Astrocyte (in vitro differentiated cells and primary cell): ENCODE data around the gene CARD11. TPM values are rescaled to one million over a fixed set of nuclear protein-coding genes. Genes with fewer than 3 reads are reported as not detected.
A peak's percentile ranks its signal among the peaks of the same experiment; 100 is the strongest.

Source experiments
- DNase-seq: peaks from one replicate; pipeline ENCODE4 v3.0.0-alpha.2; 2010; ENCODE audit warnings: low read depth
- FAIRE-seq: peaks from 2 replicates; lab custom pipeline; 2011; peaks lifted over from hg19 to GRCh38; lab: Jason Lieb, UNC
- H2AFZ ChIP-seq: 2 replicates; pipeline ENCODE4 v1.6.0; 2012; ENCODE audit warnings: low read depth, low read length, inconsistent platforms
- H3K27ac ChIP-seq: 2 replicates; pipeline ENCODE4 v1.5.1; 2011; ENCODE audit warnings: low read depth, low read length, inconsistent platforms
- H3K27me3 ChIP-seq: 2 replicates; pipeline ENCODE4 v1.6.0; 2011; ENCODE audit warnings: low read length, inconsistent platforms; ENCODE audit not compliant: insufficient read depth
- H3K36me3 ChIP-seq: 2 replicates; pipeline ENCODE4 v1.5.1; 2011; ENCODE audit warnings: low read length, inconsistent platforms; ENCODE audit not compliant: insufficient read depth
- H3K4me1 ChIP-seq: 2 replicates; pipeline ENCODE4 v1.5.1; 2011; ENCODE audit warnings: low read length, inconsistent platforms; ENCODE audit not compliant: insufficient read depth
- H3K4me2 ChIP-seq: 2 replicates; pipeline ENCODE4 v1.6.0; 2012; ENCODE audit warnings: low read length, inconsistent platforms
- H3K4me3 ChIP-seq: 2 replicates; pipeline ENCODE4 v1.5.1; 2011; ENCODE audit warnings: low read depth, mild to moderate bottlenecking, low read length, inconsistent platforms; ENCODE audit not compliant: insufficient read depth
- H3K79me2 ChIP-seq: 2 replicates; pipeline ENCODE4 v1.6.0; 2012; ENCODE audit warnings: mild to moderate bottlenecking, low read length, inconsistent platforms; ENCODE audit not compliant: insufficient read depth
- H3K9ac ChIP-seq: 2 replicates; pipeline ENCODE4 v1.6.0; 2012; ENCODE audit warnings: mild to moderate bottlenecking, low read length, inconsistent platforms
- H3K9me3 ChIP-seq: 2 replicates; pipeline ENCODE4 v1.5.1; 2012; ENCODE audit warnings: low read depth, mild to moderate bottlenecking, low read length, inconsistent platforms; ENCODE audit not compliant: insufficient read depth
- H4K20me1 ChIP-seq: 2 replicates; pipeline ENCODE4 v1.6.0; 2012; ENCODE audit warnings: low read length, inconsistent platforms; ENCODE audit not compliant: insufficient read depth
- H3K27ac Mint-ChIP-seq: one replicate; pipeline ENCODE4 v1.8.0; 2021; ENCODE audit warnings: mild to moderate bottlenecking, mixed read lengths; ENCODE audit not compliant: unreplicated experiment
- H3K27me3 Mint-ChIP-seq: one replicate; pipeline ENCODE4 v1.8.0; 2021; ENCODE audit warnings: low read depth, mixed read lengths; ENCODE audit not compliant: unreplicated experiment
- H3K36me3 Mint-ChIP-seq: one replicate; pipeline ENCODE4 v1.8.0; 2021; ENCODE audit warnings: low read depth, mixed read lengths; ENCODE audit not compliant: unreplicated experiment
- H3K4me1 Mint-ChIP-seq: one replicate; pipeline ENCODE4 v1.8.0; 2021; ENCODE audit warnings: low read depth, mixed read lengths; ENCODE audit not compliant: unreplicated experiment
- H3K4me3 Mint-ChIP-seq: one replicate; pipeline ENCODE4 v1.8.0; 2021; ENCODE audit warnings: mild to moderate bottlenecking, moderate library complexity, mixed read lengths; ENCODE audit not compliant: unreplicated experiment
- H3K9me3 Mint-ChIP-seq: one replicate; pipeline ENCODE4 v1.8.0; 2021; ENCODE audit warnings: mild to moderate bottlenecking, mixed read lengths; ENCODE audit not compliant: unreplicated experiment
- EZH2 ChIP-seq: IDR thresholded peaks from 2 replicates; pipeline ENCODE4 v1.6.1; 2012; ENCODE audit warnings: mild to moderate bottlenecking, low read length, inconsistent platforms; ENCODE audit not compliant: insufficient read depth
- total RNA-seq: library from RNA; stranded (reverse); gene quantifications from 2 replicates; pipeline ENCODE4 v1.2.1, GENCODE V29; 2021
- TF ChIP-seq, protein P1 (sequence below): IDR thresholded peaks from 2 replicates; pipeline ENCODE4 v1.5.1; 2011; ENCODE audit warnings: low read depth, mild to moderate bottlenecking, inconsistent platforms, low read length, moderate library complexity; ENCODE audit not compliant: insufficient read depth

Gene CARD11
- total RNA-seq, 1 donor from 2014 or later = 9.5 TPM

DNA sequence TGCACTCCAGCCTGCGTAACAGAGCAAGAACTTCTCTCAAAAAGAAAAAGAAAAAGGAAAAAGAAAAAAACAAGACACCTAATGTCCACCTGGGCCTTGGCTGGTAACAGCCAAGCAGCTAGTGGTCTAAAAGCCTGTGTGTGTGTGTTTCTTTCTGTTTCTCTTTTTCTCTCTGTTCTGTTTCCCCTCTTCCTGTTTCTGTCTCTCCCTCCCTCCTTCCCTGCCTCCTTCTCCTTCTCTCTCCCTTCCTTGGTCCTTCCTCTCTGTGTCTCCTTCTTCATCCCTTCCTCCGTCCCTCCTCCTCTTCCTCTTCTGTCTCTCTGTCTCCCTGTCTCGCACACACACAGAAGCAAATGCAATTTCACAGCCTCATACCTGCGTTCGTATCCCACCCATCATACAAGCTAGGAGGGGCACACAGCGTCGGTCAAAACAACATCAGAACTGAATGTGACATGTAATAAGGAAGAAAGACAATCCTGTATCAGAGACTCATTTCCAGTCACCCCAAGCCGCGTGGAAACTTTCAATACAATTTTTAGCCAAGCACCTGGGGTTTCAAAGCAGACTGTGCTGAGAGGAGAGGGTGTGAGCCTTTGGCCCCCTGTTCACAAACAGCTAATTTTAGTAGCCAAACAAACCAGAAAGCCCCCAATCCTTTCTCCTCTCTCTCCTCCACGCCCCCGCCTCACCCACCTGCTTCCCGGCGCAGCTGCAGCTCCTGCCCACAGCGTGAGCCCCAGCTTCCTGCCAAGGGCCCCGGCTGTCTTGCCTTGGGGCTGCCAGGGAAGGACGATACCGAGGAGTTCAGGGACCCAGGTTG, 149.3 kb downstream of the CARD11 start:
- H3K9ac ChIP-seq = no peak overlapping the region
- no peaks in the 10 kb centered on the region for H3K36me3 ChIP-seq
- H4K20me1 ChIP-seq = no peaks in the 10 kb centered on the region
- H3K4me2 ChIP-seq = no peak overlapping the region
- H2AFZ ChIP-seq = peak overlapping the region; percentile 5
- no peak for FAIRE-seq
- H3K27ac ChIP-seq = no peak overlapping the region
- H3K4me1 ChIP-seq = no peaks in the 10 kb centered on the region
- no peak overlapping the region for H3K4me3 ChIP-seq
- no peaks in the 10 kb centered on the region for H3K79me2 ChIP-seq
- Mint-ChIP-seq H3K36me3 (no peaks in the 10 kb centered on the region), H3K9me3 (peaks cover 3% of the 10 kb centered on the region), H3K4me3 (no peak overlapping the region), H3K27me3 (peaks cover 12% of the 10 kb centered on the region), H3K4me1 (no peaks in the 10 kb centered on the region), H3K27ac (no peak overlapping the region)
- no peaks in the 10 kb centered on the region for H3K9me3 ChIP-seq
- DNase-seq = no peak
- peaks cover 5% of the 10 kb centered on the region for H3K27me3 ChIP-seq
- no peak for TF ChIP-seq EZH2
- TF ChIP-seq, protein P1, sequence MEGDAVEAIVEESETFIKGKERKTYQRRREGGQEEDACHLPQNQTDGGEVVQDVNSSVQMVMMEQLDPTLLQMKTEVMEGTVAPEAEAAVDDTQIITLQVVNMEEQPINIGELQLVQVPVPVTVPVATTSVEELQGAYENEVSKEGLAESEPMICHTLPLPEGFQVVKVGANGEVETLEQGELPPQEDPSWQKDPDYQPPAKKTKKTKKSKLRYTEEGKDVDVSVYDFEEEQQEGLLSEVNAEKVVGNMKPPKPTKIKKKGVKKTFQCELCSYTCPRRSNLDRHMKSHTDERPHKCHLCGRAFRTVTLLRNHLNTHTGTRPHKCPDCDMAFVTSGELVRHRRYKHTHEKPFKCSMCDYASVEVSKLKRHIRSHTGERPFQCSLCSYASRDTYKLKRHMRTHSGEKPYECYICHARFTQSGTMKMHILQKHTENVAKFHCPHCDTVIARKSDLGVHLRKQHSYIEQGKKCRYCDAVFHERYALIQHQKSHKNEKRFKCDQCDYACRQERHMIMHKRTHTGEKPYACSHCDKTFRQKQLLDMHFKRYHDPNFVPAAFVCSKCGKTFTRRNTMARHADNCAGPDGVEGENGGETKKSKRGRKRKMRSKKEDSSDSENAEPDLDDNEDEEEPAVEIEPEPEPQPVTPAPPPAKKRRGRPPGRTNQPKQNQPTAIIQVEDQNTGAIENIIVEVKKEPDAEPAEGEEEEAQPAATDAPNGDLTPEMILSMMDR = no peak

DNA sequence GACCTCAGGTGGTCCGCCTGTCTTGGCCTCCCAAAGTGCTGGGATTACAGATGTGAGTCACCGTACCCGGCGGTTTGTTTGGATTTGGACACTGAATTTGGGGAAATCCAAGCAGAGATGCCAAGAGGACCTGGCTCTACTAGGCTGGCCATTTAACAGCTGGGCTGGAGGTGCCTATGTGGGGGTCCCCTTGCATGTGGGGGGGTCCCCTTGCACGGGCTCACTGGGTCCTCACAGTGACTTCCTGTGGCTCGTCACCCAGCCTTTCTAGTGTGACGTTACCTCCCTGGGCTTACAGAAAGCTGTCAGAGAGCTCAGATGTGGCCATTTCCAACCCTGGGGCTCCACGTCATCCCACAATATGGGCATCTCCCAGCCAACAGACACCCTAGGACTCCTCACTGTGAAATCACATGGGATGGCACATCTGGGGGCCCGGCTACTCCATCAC, 150.2 kb downstream of the CARD11 start:
- no peaks in the 10 kb centered on the region for H3K36me3 Mint-ChIP-seq

More for the DNA sequence above, 150.2 kb downstream of the CARD11 start:
- Histone ChIP-seq H3K27me3 (peaks cover 2% of the 10 kb centered on the region), H3K79me2 (no peaks in the 10 kb centered on the region), H2AFZ (no peak overlapping the region), H3K27ac (no peak overlapping the region), H3K9ac (no peak overlapping the region), H3K36me3 (no peaks in the 10 kb centered on the region), H3K4me3 (no peak overlapping the region), H3K4me2 (no peak overlapping the region), H3K9me3 (no peaks in the 10 kb centered on the region), H4K20me1 (no peaks in the 10 kb centered on the region), H3K4me1 (no peaks in the 10 kb centered on the region)
- TF ChIP-seq EZH2 = no peak
- TF ChIP-seq, protein P1 = no peak
- Mint-ChIP-seq H3K9me3 (peaks cover 3% of the 10 kb centered on the region), H3K27me3 (peaks cover 10% of the 10 kb centered on the region), H3K4me1 (no peaks in the 10 kb centered on the region), H3K27ac (no peak overlapping the region), H3K4me3 (no peak overlapping the region)
- DNase-seq = no peak
- FAIRE-seq = no peak
